ENCODE results near the gene ZBTB6. TPM values are rescaled to one million over a fixed set of nuclear protein-coding genes. Genes with fewer than 3 reads are reported as not detected.

The ZBTB6 gene
- total and polyA plus RNA-seq, 2 of the 13 experiments (the other 11 are each of a cell fraction or from before 2014, with no cell fraction given), result 3.7 to 7.1 TPM

- TF ChIP-seq ZNF609 (CRISPR knock-in tag; IDR thresholded peaks at IDR 0.05; ENCODE audit: borderline replicate concordance), result no peak
- peak; percentile 85 for TF ChIP-seq ZNF281 (CRISPR knock-in tag; IDR thresholded peaks at IDR 0.05; ENCODE audit: borderline replicate concordance)
- peak; percentile 96 for TF ChIP-seq HNRNPK (IDR thresholded peaks at IDR 0.05; ENCODE audit: low read depth, low read length, poor library complexity, severe bottlenecking)
- TF ChIP-seq XRCC5 (optimal IDR thresholded peaks at IDR 0.05; ENCODE audit: low read length), result peak; percentile 66
- no peak for TF ChIP-seq NFE2L1 (CRISPR knock-in tag; IDR thresholded peaks at IDR 0.05; ENCODE audit: borderline replicate concordance)
- no peak for TF ChIP-seq ZNF407 (CRISPR knock-in tag; IDR thresholded peaks at IDR 0.05; ENCODE audit: not compliant biosample characterization)
- no peak for TF ChIP-seq IRF2 (CRISPR knock-in tag; IDR thresholded peaks at IDR 0.05)
Observed at GRCh38 chr9:122940749-122941581, 27.8 kb upstream of the ZBTB6 start, which contains the start of gene RABGAP1 (continued).

Measured in HepG2 (cell line).